Left ventricle myocardium inferior (tissue), 1 donor: ENCODE data around the gene FCGR3A. TPM values are rescaled to one million over a fixed set of nuclear protein-coding genes. Genes with fewer than 3 reads are reported as not detected.
A peak's percentile ranks its signal among the peaks of the same experiment; 100 is the strongest.
"Not testable (repeated sequence)": the region's sequence is repeated elsewhere in the genome, so short reads cannot be mapped to it uniquely, and the experiment has no call there.

Experiments
- DNase-seq: peaks from one replicate; pipeline ENCODE4 v3.0.0-alpha.2; 2020
- H3K27ac ChIP-seq: fragments of 200-600 bp; replicated peaks from 2 replicates; pipeline ENCODE4 v1.8.0; 2021
- H3K27me3 ChIP-seq: fragments of 200-600 bp; 2 replicates; pipeline ENCODE4 v1.8.0; 2021; ENCODE audit warnings: low read depth
- H3K36me3 ChIP-seq: fragments of 200-600 bp; 2 replicates; pipeline ENCODE4 v1.8.0; 2021
- H3K4me1 ChIP-seq: fragments of 200-600 bp; 2 replicates; pipeline ENCODE4 v1.8.0; 2021
- H3K4me3 ChIP-seq: fragments of 200-600 bp; 2 replicates; pipeline ENCODE4 v1.8.0; 2021; ENCODE audit warnings: mild to moderate bottlenecking, moderate library complexity
- H3K9me3 ChIP-seq: fragments of 200-600 bp; replicated peaks from 2 replicates; pipeline ENCODE4 v1.8.0; 2021
- CTCF ChIP-seq: fragments of 200-600 bp; IDR thresholded peaks from 2 replicates; pipeline ENCODE4 v1.8.0; 2021; ENCODE audit warnings: antibody characterized with exemption, mild to moderate bottlenecking, borderline replicate concordance
- intact Hi-C: fragments of 100-400 bp; cut with micrococcal nuclease; formaldehyde crosslinking; loops from one replicate; pipeline ENCODE4 v1.11.0; 2022
- total RNA-seq: library from RNA; stranded (reverse); fragmentation: NEBNext Ultra II Directional; extraction: Animal tissue kit (Norgen Biotek cat#: 25700); gene quantifications from one replicate; pipeline ENCODE4 v1.2.1, GENCODE V29; 2021
- donor health status: DM: no; HTN: yes; CAD: no; lungs with severe emphysema.

The FCGR3A gene
- total RNA-seq, 1 donor from 2014 or later = 15.0 TPM

GRCh38 chr1:161513448-161513780, 36.2 kb downstream of the FCGR3A start:
- H3K4me1 ChIP-seq, DNase-seq, H3K4me3 ChIP-seq, H3K27me3 ChIP-seq, H3K36me3 ChIP-seq, intact Hi-C loops, H3K9me3 ChIP-seq: not testable (repeated sequence)
- peak overlapping the region; percentile 63 for H3K27ac ChIP-seq

GRCh38 chr1:161512636-161513447, 36.8 kb downstream of the FCGR3A start:
- H3K36me3 ChIP-seq, DNase-seq, H3K9me3 ChIP-seq, H3K4me1 ChIP-seq, H3K27me3 ChIP-seq, intact Hi-C loops, H3K4me3 ChIP-seq: not testable (repeated sequence)
- peak overlapping the region; percentile 21 for H3K27ac ChIP-seq

DNA sequence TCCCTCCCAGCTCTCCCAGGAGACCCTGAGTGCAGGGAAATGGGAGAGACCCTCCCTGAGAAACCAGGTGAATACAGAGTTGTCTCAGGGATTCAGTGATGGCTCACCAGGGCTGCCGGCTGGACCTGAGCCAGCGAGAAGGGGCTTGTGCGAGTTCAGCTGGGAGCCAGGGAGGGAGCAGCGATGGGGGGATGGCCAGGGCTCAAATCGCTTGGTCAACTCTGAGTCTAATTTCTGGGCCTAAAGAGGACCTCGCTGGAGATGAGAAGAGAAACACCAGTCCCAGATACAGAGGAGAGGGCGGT, 37.9 kb downstream of the FCGR3A start:
- Histone ChIP-seq H3K4me1 (peaks cover 3% of the 10 kb centered on the region), H3K36me3 (no peaks in the 10 kb centered on the region), H3K4me3 (no peak overlapping the region), H3K27ac (no peak overlapping the region), H3K9me3 (no peaks in the 10 kb centered on the region), H3K27me3 (peaks cover 14% of the 10 kb centered on the region)
- DNase-seq = no peak
- intact Hi-C loops = no loop called here
- TF ChIP-seq CTCF = no peak

DNA sequence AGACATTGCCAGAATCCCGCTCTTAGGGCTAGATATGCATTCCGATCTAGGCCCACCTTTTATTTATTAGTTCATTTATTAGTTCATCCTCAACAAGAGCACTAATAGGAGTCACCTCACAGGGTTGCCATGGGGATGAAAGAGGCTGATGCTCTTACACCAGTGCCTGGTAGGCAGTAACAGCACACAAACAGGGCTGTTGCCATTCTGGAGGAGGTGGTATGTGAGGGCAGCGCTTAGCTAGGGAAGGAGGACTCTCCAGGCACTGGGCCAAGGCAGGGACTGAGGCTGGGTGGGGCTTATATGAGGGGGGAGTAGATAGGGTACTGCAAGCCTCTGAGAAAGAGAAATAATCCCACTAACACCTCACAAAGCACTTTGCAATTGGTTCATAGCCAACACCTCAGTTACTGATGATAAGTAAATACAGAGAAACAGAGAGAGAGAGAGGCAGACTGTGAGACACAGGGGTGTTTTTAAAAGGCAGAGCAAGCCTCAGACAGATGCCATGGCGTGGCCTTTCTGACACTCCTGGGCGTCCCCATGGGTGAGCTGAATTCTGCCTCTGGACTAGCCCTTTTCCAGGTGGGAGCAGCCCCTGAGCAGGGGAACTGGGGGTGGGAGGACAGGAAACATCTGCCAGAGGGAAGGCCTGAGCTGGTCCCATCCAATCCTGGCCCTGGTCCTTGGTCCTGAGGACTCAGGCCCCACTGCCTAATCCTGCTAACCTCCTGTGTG, 38.4 kb downstream of the FCGR3A start:
- H3K27ac ChIP-seq = no peak overlapping the region
- intact Hi-C loops = no loop called here
- peaks cover 3% of the 10 kb centered on the region for H3K4me1 ChIP-seq
- peaks cover 19% of the 10 kb centered on the region for H3K27me3 ChIP-seq
- no peak for TF ChIP-seq CTCF
- DNase-seq = no peak
- H3K36me3 ChIP-seq = no peaks in the 10 kb centered on the region
- no peak overlapping the region for H3K4me3 ChIP-seq
- no peaks in the 10 kb centered on the region for H3K9me3 ChIP-seq

DNA sequence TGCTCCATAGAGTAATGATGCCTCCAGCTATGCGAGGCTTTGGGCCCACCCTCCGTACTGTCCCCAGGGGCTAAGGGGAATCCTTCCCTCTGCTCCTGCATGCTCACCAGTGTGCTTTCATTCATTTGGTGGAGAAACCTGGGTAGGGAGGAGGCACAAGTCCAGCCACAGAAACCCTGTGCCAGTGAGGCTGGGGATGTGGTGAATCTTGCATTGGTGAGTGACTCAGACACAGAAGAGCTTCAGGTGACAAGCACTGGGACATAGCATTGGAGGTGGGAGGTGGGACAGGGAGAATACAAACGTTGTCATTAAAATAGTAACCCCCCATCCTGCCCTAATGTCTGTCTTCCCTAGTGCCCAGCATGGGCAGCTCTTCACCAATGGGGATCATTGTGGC, 39.1 kb downstream of the FCGR3A start:
- H3K9me3 ChIP-seq = no peaks in the 10 kb centered on the region
- no peaks in the 10 kb centered on the region for H3K36me3 ChIP-seq
- no peak overlapping the region for H3K4me3 ChIP-seq
- no peak for DNase-seq
- no peak overlapping the region for H3K27ac ChIP-seq
- peaks cover 24% of the 10 kb centered on the region for H3K27me3 ChIP-seq
- intact Hi-C loops = no loop called here
- peaks cover 3% of the 10 kb centered on the region for H3K4me1 ChIP-seq
- no peak for TF ChIP-seq CTCF

GRCh38 chr1:161506336-161507223, 43.0 kb downstream of the FCGR3A start:
- H3K27me3 ChIP-seq = peaks cover 62% of the 10 kb centered on the region

More at GRCh38 chr1:161506336-161507223, 43.0 kb downstream of the FCGR3A start:
- DNase-seq = peak; percentile 25
- Histone ChIP-seq H3K4me3 (peak overlapping the region; percentile 46), H3K27ac (peak overlapping the region; percentile 40), H3K36me3 (no peaks in the 10 kb centered on the region), H3K4me1 (no peaks in the 10 kb centered on the region), H3K9me3 (no peaks in the 10 kb centered on the region)
- intact Hi-C loops = no loop called here
- no peak for TF ChIP-seq CTCF
